HL-60/S4 treated with retinoic acid at 250 ng/mL for 4 days and 3 days (cell line): ENCODE results near the gene CLEC1A.

ENCODE experiments used
- in situ Hi-C: fragments of 300-500 bp; cut with MboI; formaldehyde crosslinking; loops from 2 replicates; pipeline ENCODE4 v1.7.0; 2022; ENCODE audit warnings: low sequenced_read_pairs

Gene CLEC1A

GRCh38 chr12:10110256-10110844, 11.6 kb upstream of the CLEC1A start:
- in situ Hi-C loops = no loop called here

DNA sequence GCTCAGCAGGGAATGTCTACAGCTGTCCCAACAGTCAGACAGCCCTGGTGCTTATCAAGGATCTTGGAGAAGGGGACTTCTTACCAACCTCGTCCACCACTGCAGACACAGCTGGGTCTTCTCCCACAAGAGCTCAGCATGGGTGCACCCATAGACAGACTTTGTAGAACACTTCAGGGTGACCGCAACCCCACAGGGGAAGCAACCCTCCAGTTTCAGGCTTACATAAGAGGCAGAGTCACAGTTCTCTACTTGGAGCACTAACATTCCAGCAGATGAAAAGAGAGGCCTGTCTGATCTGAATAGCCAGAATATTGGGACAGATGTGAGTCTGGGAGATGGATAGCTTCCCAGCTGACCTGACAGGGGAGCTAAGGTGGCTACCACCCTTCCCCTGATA, 3.5 kb upstream of the CLEC1A start:
- in situ Hi-C loops = no loop called here

DNA sequence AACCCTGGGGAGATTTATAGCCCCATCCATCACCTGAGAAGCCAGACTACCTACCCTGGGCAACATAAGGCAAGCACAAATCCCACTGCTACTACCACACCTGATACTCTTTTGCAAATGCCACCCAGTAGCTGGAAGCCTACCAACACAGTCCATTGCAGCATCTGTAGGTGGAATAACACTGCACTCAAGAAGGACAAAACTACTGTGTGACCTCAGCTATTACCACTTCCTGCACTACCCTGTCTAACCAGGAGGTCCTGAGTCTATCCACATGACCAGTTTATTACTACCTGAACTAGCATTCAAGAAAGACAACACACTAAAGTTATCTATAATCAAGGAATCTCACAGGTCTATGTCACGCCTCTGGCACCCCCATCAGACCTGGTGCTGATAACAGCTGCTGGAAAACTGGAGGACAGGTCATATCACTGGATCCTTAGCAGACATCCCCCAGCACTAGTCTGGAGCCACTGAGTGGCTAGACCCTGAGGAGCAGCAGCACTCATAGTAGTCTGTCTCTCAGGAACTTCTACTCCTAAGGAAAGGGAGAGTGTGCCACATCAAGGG, 2.9 kb upstream of the CLEC1A start:
- in situ Hi-C loops = no loop called here

GRCh38 chr12:10101042-10101579, 2.3 kb upstream of the CLEC1A start:
- in situ Hi-C loops = no loop called here

DNA sequence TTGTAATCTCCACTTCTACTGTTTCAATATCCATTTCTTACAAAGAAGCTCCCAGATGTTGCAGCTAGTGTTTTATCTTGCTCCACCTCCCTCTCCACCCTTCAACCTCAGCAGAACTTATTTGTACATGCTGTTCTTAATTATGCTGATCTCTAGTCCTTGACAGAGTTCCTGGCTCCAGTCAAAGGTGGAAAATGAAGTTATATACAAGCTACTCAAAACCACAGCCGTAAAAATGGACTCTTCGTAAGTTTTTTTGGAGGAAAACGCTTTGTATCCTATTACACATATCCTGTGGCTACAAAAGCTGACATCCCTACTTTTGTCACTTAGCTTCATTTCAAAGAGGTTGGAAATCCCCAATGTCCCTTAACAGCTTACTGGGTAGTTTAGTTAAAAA, 1.3 kb downstream of the CLEC1A start:
- in situ Hi-C loops = no loop called here

DNA sequence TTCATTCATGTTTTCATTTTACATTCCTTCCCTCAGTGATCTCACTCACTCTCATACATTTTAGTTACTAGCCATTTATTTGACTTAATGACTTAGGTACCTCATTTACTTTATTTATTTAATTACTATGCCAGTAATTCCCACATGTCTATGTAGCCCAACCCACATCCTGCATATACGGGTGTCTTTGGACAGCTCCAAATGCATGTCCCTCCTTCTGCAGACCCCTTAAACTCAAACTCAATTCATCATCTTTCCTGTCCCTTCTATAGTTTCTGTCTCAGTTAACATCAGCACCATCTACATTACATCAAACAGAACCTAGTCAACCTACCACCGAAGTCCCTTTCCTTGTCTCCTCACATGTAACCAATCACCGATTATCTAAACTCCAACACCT, 2.8 kb downstream of the CLEC1A start:
- in situ Hi-C loops = no loop called here

DNA sequence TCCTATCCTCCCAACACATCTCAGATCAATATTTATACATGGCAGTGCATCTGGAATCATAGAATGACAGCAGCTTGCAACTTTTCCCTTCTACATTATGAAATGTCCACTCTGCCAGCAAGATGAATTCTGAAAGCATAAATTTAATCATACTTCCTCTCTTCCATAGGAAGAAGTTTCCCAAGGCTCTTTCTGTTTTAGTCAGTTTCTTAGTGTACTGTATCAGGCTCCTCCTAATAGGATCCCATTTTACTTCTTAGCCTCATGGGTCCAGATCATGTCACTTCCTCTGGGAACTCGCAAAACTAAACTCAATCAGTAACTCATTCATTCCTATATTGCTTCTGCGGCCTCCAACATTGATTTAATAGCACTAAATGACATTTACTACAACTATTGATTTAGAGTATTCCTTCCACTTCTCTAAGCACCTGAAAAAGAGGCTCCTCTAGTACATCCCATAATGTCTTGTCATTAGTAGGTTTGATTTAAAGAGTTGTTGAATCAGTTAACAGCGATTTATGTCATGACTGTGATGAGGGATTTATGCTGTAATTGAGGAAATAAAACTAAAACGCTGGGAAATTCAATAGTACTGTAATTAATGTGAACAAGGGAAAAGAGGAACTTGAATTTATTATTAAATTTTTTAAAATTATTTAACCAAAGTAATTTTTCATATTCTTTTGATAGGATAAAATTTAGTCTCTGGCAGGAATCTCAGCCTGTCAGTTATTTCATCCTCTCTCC, 4.0 kb downstream of the CLEC1A start:
- in situ Hi-C loops = no loop called here

DNA sequence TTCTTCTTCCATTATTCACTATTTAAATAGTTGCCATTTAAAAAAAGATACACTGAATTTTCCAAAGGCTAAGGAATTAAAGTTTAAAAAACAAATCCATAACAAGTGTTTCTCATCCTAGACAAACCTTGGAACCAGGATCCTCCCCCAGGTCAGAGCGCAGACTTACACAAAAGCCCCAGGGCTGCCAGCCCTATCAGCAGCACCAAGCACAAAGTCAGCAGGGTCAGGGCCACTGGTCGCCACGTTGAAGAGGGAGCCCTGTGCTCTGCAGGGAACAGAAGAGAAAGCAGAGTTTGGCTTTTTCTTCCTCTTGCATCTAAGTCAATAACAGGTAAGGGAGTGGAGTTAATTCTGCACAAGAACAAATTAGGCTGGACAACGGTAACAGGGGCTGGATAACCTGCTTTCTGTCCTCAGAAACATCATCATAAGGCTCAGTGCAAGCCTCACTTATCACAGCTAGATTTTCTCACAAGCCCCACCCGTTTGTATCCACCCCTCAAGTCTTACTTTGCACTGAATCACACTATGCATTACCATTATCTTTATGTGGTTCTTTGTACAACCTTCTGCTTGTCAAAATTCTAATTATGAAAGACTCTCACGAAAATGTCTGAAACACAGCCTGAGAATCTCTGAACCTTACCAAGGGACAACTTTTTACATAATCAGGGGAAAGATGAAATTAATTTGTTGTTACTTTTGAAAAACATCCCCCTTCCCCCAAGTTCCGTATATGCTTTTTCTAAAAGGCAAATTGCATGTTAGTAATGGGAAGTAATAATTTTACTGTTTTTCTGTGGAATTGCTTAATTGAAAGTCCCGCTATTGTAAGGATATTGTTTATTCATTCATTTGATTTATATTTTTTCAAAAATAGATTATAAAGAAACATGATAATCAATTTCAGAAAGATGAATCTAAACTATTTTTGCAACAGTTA, 9.6 kb downstream of the CLEC1A start:
- in situ Hi-C loops = no loop called here

GRCh38 chr12:10088031-10088430, 10.8 kb downstream of the CLEC1A start:
- in situ Hi-C loops = no loop called here

DNA sequence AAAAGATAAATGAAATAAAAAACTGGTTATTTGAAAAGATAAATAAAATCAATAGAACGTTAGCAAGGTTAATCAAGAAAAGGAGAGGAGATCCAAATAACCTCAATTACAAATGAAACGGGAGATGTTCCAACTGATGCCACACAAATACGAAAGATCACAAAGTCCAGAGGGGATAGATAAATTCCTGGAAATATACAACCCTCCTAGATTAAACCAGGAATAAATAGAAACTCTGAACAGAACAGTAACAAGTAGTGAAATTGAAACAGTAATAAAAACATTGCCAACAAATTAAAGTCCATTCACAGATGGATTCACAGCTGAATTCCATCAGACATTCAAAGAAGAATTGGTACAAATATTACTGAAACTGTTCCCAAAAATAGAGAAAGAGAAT, 12.4 kb downstream of the CLEC1A start:
- in situ Hi-C loops = no loop called here

- in situ Hi-C loops = no loop called here
These were observed 14.1 kb downstream of the CLEC1A start for GRCh38 chr12:10084733-10085132.

- in situ Hi-C loops = no loop called here
These were observed 16.5 kb downstream of the CLEC1A start for GRCh38 chr12:10082117-10082874.

- in situ Hi-C loops = no loop called here
These were observed 23.3 kb downstream of the CLEC1A start for GRCh38 chr12:10075451-10075850.

GRCh38 chr12:10073261-10073660, 25.5 kb downstream of the CLEC1A start:
- in situ Hi-C loops = no loop called here

GRCh38 chr12:10072131-10072530, 26.7 kb downstream of the CLEC1A start:
- in situ Hi-C loops = no loop called here

DNA sequence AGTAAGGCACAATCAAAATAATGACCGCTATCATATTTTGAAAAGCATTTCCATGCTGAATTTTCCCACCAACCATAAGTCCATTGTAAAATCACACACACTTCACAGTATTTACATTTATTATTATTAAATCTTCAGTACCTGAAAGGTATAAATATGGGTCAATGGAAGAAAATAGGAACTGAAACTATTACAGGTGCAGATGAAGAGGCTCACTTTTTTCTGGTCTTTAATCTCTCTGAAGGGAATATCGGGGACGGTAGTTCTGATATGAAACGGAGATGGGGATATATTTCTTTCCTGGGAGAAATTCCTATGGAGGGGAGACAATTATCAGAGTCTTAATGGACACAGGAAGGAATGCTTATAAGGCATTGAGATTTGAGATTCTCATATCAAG, 28.4 kb downstream of the CLEC1A start:
- in situ Hi-C loops = no loop called here

GRCh38 chr12:10069976-10070375, 28.8 kb downstream of the CLEC1A start:
- in situ Hi-C loops = no loop called here

DNA sequence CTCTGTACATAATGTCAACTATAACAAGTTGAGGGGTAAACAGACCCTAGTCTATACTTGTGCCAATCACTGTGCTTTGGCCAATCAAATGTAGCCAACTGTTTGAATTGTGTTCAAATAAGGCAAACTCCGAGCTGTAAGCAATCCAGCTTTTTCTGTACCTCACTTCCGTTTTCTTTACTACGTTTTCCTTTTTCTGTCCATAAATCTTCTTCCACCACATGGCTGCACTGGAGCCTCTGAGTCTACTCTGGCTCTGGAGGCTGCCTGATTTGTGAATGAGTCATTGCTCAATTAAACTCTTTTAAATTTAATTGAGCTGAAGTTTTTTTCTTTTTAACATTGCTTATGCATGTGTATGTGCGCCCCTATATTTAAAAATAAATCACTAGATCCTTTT, 29.7 kb downstream of the CLEC1A start:
- in situ Hi-C loops = no loop called here

- in situ Hi-C loops = no loop called here
These were observed 30.1 kb downstream of the CLEC1A start for GRCh38 chr12:10068644-10069043.

DNA sequence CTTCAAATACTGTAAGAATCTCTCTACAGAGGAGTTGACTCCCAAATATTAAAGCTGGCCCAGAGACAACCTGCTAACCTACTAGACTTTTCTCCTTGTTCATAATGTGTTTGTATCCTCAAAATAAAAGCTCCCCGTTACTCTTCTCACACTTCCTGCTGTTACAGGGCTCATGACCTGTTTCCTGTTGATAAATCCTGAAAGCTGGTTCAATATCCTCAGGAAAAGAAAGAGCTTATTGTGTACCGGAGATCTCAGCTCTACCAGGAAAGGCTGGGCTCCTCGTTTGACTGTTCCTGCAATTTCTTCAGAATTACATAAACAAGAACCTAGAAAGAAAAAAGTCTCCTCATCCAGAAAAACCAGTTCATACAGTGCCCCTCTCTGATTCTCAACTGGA, 30.8 kb downstream of the CLEC1A start:
- in situ Hi-C loops = no loop called here
